Osteocyte (in vitro differentiated cells): Measurements from ENCODE around the gene CBARP. TPM values are rescaled to one million over a fixed set of nuclear protein-coding genes. Genes with fewer than 3 reads are reported as not detected.

ENCODE experiments used
- DNase-seq: peaks from one replicate; pipeline ENCODE4 v3.0.0; 2021; ENCODE audit warnings: mixed read lengths; ENCODE audit not compliant: unreplicated experiment; ENCODE audit errors: extremely low spot score
- H3K27ac Mint-ChIP-seq: one replicate; pipeline ENCODE4 v1.8.0; 2021; ENCODE audit warnings: mild to moderate bottlenecking, mixed read lengths; ENCODE audit not compliant: unreplicated experiment
- H3K27me3 Mint-ChIP-seq: one replicate; pipeline ENCODE4 v1.8.0; 2021; ENCODE audit warnings: mixed read lengths; ENCODE audit not compliant: unreplicated experiment
- H3K36me3 Mint-ChIP-seq: one replicate; pipeline ENCODE4 v1.8.0; 2021; ENCODE audit warnings: mixed read lengths; ENCODE audit not compliant: unreplicated experiment
- H3K4me1 Mint-ChIP-seq: one replicate; pipeline ENCODE4 v1.8.0; 2021; ENCODE audit warnings: mixed read lengths; ENCODE audit not compliant: unreplicated experiment
- H3K4me3 Mint-ChIP-seq: one replicate; pipeline ENCODE4 v1.8.0; 2021; ENCODE audit warnings: mild to moderate bottlenecking, moderate library complexity, mixed read lengths; ENCODE audit not compliant: unreplicated experiment
- H3K9me3 Mint-ChIP-seq: one replicate; pipeline ENCODE4 v1.8.0; 2021; ENCODE audit warnings: mixed read lengths; ENCODE audit not compliant: unreplicated experiment
- total RNA-seq: library from RNA; stranded (reverse); gene quantifications from 2 replicates; pipeline ENCODE4 v1.2.1, GENCODE V29; 2021
- TF ChIP-seq, protein P1 (sequence below): fragments of 200-600 bp; sonication (generic); IDR thresholded peaks from 2 replicates; pipeline ENCODE4 v1.5.0; 2021; ENCODE audit warnings: antibody characterized with exemption, mild to moderate bottlenecking, moderate library complexity

CBARP gene
- total RNA-seq, 1 donor from 2014 or later, result 6.9 TPM

DNA sequence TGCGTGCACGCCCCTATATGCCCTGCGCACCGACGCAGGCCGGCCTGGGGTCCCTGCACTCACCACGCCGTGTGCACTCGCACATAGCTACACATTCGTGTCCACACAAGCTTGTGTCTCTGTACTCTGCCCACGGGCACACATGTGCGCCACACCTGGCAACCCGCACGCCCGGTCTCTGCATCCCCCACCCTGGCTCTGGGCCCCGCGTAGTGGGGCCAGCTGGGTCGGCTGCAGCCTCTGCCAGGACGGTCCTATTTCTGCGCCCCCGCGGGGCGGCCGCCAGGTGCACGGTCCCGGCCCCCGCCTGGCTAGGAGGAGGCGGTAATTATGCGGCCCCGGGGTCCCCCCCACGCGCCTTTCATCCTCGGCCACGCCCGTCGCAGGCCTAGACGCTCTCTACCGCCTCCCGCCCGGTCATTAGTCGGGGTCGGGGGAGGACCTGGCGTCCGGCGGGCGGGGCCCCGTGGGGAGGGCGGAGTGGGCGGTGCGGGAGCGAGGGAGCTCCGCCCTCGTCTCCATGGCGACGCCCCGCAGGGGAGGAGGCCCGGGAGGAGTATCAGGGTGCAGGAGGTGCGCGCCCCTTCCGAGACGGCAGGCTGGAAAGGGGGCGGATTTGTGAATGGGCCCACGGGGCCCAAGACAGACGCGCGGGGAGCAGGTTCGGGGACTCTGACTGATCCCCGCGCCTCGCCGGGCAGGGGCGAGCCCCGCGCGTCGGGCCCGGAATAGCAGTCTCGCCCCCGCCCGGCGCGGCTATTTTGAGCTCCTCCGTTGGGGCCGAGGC lies 28.5 kb upstream of the CBARP start:
- Mint-ChIP-seq H3K27me3 (no peaks in the 10 kb centered on the region), H3K36me3 (peaks cover 9% of the 10 kb centered on the region), H3K4me3 (peak overlapping the region; percentile 51), H3K27ac (peak overlapping the region; percentile 94), H3K4me1 (peaks cover 81% of the 10 kb centered on the region), H3K9me3 (no peaks in the 10 kb centered on the region)
- TF ChIP-seq, protein P1, sequence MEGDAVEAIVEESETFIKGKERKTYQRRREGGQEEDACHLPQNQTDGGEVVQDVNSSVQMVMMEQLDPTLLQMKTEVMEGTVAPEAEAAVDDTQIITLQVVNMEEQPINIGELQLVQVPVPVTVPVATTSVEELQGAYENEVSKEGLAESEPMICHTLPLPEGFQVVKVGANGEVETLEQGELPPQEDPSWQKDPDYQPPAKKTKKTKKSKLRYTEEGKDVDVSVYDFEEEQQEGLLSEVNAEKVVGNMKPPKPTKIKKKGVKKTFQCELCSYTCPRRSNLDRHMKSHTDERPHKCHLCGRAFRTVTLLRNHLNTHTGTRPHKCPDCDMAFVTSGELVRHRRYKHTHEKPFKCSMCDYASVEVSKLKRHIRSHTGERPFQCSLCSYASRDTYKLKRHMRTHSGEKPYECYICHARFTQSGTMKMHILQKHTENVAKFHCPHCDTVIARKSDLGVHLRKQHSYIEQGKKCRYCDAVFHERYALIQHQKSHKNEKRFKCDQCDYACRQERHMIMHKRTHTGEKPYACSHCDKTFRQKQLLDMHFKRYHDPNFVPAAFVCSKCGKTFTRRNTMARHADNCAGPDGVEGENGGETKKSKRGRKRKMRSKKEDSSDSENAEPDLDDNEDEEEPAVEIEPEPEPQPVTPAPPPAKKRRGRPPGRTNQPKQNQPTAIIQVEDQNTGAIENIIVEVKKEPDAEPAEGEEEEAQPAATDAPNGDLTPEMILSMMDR, result no peak
- DNase-seq, result peak; percentile 93

DNA sequence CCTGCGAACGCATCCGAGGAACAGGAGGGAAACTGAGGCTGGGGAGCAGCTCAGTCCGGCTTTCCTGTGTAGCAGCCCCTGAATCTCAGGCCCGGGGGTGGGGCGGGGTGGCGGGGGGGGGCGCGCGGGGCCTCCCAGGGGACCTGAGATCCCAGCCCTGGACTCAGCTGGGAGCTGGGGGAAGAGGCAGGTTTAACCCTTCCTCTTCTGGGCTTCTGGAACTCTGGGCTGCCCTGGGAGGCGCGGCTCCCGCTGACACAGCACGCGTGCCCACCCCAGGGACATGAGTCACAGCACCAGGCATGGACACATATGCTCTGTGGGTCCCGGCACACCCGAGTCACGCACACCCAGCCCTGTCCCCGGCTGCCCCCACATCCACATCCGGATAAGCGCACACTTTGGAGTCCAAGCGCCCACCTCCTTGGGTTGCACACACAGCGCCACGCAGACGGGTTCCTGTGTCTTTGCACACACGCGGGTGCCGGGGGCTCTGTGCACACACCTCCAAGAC lies 27.9 kb upstream of the CBARP start:
- peak; percentile 93 for DNase-seq
- Mint-ChIP-seq H3K27me3 (no peaks in the 10 kb centered on the region), H3K4me3 (peak overlapping the region; percentile 42), H3K36me3 (peaks cover 5% of the 10 kb centered on the region), H3K27ac (peak overlapping the region; percentile 94), H3K4me1 (peaks cover 77% of the 10 kb centered on the region), H3K9me3 (no peaks in the 10 kb centered on the region)
- TF ChIP-seq, protein P1, result no peak

DNA sequence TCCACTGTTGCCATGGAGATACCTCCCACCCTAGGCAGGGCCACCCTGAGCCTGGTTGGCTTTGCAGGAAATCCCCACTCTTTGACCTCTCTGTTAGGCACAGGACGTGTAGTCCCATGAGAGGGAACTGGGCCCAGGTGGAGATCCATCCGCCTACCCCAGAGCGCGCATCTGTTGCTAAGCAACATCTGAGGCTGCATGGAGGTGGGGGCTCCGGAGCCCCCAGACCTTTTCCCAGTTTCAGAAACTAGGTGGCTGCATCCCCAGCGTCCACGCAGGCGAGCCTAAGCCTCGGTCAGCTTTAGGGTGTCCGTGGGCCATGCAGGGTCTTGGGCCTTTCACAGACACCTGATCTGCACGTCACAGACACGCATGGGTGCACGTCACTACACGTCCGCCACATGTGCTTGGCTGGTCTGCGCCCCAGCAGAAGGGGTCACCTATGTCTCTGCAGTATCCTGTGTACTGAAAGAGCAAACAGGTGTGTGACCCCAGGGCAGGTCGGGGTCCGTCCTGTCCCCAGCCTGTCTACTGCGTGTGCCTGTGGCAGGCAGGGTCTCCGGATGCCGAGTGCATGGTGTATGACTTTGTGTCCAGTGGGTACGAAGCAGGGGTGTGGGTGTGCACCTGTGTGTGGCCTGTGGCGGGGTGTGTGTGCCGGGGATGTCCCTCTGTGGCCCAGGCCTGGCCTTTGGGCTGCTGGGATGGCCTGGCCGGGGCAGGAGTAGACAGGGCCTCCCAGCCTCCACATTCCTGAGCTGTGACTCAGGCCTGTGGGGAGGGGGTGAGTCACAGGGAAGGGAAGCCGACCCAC lies 27.2 kb upstream of the CBARP start:
- no peaks in the 10 kb centered on the region for H3K27me3 Mint-ChIP-seq
- peak overlapping the region; percentile 94 for H3K27ac Mint-ChIP-seq
- H3K4me3 Mint-ChIP-seq, result peak overlapping the region; percentile 38
- H3K36me3 Mint-ChIP-seq, result peaks cover under 1% of the 10 kb centered on the region
- DNase-seq, result no peak
- peaks cover 73% of the 10 kb centered on the region for H3K4me1 Mint-ChIP-seq
- TF ChIP-seq, protein P1, result no peak
- H3K9me3 Mint-ChIP-seq, result no peaks in the 10 kb centered on the region

DNA sequence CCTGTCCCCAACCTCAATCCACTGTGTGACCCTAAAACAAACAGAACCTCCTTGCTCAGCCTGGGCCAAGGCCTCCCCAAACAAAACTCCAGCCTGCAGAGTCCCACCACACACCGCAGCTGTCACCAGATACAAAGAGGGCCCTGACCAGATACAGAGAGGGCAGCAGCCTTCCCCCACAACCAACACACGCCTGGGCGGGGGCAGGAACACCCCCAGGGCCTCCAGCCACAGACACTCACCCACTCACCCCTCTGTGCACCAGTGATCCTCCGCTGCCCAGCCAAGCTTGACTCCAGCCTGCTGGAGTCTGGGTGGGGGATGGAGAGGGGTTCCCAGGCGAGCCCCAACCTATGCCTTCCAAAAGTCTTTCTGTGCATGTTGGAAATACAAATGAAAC lies 25.4 kb upstream of the CBARP start:
- Mint-ChIP-seq H3K27me3 (no peaks in the 10 kb centered on the region), H3K36me3 (peaks cover 6% of the 10 kb centered on the region), H3K9me3 (no peaks in the 10 kb centered on the region), H3K4me3 (peak overlapping the region; percentile 33), H3K27ac (peak overlapping the region; percentile 88), H3K4me1 (peaks cover 79% of the 10 kb centered on the region)
- TF ChIP-seq, protein P1, result no peak
- DNase-seq, result no peak

DNA sequence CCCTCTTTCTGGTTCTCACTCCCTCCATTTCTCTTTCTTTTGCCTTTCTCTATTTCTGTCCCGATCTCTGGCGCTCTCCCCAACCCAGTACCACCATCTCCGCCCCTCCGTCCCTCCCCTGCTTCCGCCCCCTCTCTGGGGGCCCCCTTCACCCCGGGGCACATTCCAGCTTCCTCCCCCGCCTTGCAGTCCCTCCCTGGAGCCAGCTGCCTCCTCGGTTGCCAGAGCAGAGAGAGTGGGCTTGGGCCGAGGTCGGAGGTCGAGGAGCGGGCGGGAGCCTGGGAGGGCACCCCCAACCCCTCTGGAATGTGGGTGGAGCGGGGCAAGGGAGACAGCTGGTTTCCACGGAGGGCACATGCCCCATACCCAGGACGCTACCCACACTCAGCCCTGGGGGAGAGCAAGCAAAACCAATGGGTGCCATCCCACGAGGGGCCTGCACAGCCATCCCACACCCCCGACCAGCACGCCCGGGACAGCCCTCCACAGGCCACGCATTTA lies 24.9 kb upstream of the CBARP start:
- Mint-ChIP-seq H3K9me3 (no peaks in the 10 kb centered on the region), H3K4me3 (peak overlapping the region; percentile 35), H3K4me1 (peaks cover 79% of the 10 kb centered on the region), H3K27ac (peak overlapping the region; percentile 88), H3K36me3 (peaks cover 10% of the 10 kb centered on the region), H3K27me3 (no peaks in the 10 kb centered on the region)
- TF ChIP-seq, protein P1, result no peak
- no peak for DNase-seq
